22Rv1 (cell line): ENCODE measurements around the gene SUPT5H.

ENCODE experiments used
- ZFX ChIP-seq: fragments of 450-650 bp; IDR thresholded peaks from 2 replicates; pipeline ENCODE4 v1.6.1; 2017; ENCODE audit warnings: antibody characterized with exemption, borderline replicate concordance
- TF ChIP-seq, protein P1 (sequence below): fragments of 450-650 bp; IDR thresholded peaks from 2 replicates; pipeline ENCODE4 v1.5.1; 2017; ENCODE audit warnings: mild to moderate bottlenecking

- TF ChIP-seq, protein P1, sequence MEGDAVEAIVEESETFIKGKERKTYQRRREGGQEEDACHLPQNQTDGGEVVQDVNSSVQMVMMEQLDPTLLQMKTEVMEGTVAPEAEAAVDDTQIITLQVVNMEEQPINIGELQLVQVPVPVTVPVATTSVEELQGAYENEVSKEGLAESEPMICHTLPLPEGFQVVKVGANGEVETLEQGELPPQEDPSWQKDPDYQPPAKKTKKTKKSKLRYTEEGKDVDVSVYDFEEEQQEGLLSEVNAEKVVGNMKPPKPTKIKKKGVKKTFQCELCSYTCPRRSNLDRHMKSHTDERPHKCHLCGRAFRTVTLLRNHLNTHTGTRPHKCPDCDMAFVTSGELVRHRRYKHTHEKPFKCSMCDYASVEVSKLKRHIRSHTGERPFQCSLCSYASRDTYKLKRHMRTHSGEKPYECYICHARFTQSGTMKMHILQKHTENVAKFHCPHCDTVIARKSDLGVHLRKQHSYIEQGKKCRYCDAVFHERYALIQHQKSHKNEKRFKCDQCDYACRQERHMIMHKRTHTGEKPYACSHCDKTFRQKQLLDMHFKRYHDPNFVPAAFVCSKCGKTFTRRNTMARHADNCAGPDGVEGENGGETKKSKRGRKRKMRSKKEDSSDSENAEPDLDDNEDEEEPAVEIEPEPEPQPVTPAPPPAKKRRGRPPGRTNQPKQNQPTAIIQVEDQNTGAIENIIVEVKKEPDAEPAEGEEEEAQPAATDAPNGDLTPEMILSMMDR: no peak
- no peak for TF ChIP-seq ZFX
Observed at GRCh38 chr19:39415111-39416046, 30.0 kb upstream of the SUPT5H start.
